Liver (tissue), 3 donors: ENCODE results near the gene NR2C1.

Source experiments
- CTCF ChIP-seq: fragments of 150-350 bp; IDR thresholded peaks from 2 replicates; pipeline ENCODE4 v1.5.1; 2017; ENCODE audit warnings: improper control_type of control experiment, low read depth, low read length; ENCODE audit not compliant: missing input control
- FOXA1 ChIP-seq: IDR thresholded peaks from 2 replicates; pipeline ENCODE4 v1.6.1; 2016; ENCODE audit warnings: antibody characterized with exemption
- JUND ChIP-seq, 2 donors: IDR thresholded peaks; 2 replicates each; pipeline ENCODE4 v1.6.1; 2016; ENCODE audit warnings: antibody characterized with exemption in 2 of 2
- MAX ChIP-seq: IDR thresholded peaks from 2 replicates; pipeline ENCODE4 v1.6.1; 2016; ENCODE audit warnings: antibody characterized with exemption
- REST ChIP-seq: IDR thresholded peaks from 2 replicates; pipeline ENCODE4 v1.6.1; 2016; ENCODE audit warnings: antibody characterized with exemption, mild to moderate bottlenecking
- RXRA ChIP-seq, 2 donors: IDR thresholded peaks; 2 replicates each; pipeline ENCODE4 v1.6.1; 2017 to 2018; ENCODE audit warnings: antibody characterized with exemption in 2 of 2, mild to moderate bottlenecking in 1 of 2
- TAF1 ChIP-seq: conservative IDR thresholded peaks from 2 replicates; pipeline ENCODE4 v1.6.1; 2016; ENCODE audit warnings: antibody characterized with exemption, mild to moderate bottlenecking
- donor health status: healthy.
- donor health status: healthy.

- TF ChIP-seq CTCF (peak; percentile 11), MAX (no peak), FOXA1 (no peak), RXRA (IDR thresholded peaks at IDR 0.05) (no peak), TAF1 (no peak), REST (no peak), JUND (IDR thresholded peaks at IDR 0.05) (no peak)
Observed at GRCh38 chr12:94980577-94980976, 92.8 kb downstream of the NR2C1 start.
